Natural killer cell (primary cell): ENCODE data around the gene ANK3. TPM values are rescaled to one million over a fixed set of nuclear protein-coding genes. Genes with fewer than 3 reads are reported as not detected.

Experiments used
- ATAC-seq, 3 donors: fragments of 150-1000 bp in 2 of 3; fragments of 200-7000 bp in 1 of 3; cut with Tn5 transposase; 1 replicate in 1 of 3; 2 replicates in 2 of 3; pipeline ENCODE4 v1.10.0; 2021; ENCODE audit warnings: mild to moderate bottlenecking in 2 of 3, moderate library complexity in 2 of 3
- DNase-seq, 2 donors: peaks; one replicate each; pipeline versions ENCODE4 v3.0.0 to v3.0.0-alpha.2; 2013 to 2021; ENCODE audit warnings: mixed read lengths in 1 of 2
- H3K27ac ChIP-seq: one replicate; pipeline ENCODE4 v1.5.1; 2013; ENCODE audit warnings: mild to moderate bottlenecking, low read length
- H3K27me3 ChIP-seq: one replicate; pipeline ENCODE4 v1.6.1; 2013; ENCODE audit warnings: low read length; ENCODE audit not compliant: control insufficient read depth, insufficient read depth
- H3K36me3 ChIP-seq: one replicate; pipeline ENCODE4 v1.6.1; 2013; ENCODE audit warnings: low read length; ENCODE audit not compliant: control insufficient read depth, insufficient read depth
- H3K4me1 ChIP-seq: one replicate; pipeline ENCODE4 v1.6.1; 2013; ENCODE audit warnings: low read length; ENCODE audit not compliant: control insufficient read depth, insufficient read depth
- H3K4me3 ChIP-seq: one replicate; pipeline ENCODE4 v1.5.1; 2013; ENCODE audit warnings: low read length
- H3K9me3 ChIP-seq: one replicate; pipeline ENCODE4 v1.6.1; 2013; ENCODE audit warnings: low read length; ENCODE audit not compliant: control insufficient read depth, insufficient read depth
- H3K27ac Mint-ChIP-seq, 2 donors: one replicate each; pipeline ENCODE4 v1.8.0; 2022; ENCODE audit warnings: mild to moderate bottlenecking in 2 of 2, mixed read lengths in 2 of 2, moderate library complexity in 1 of 2
- H3K27me3 Mint-ChIP-seq, 2 donors: one replicate each; pipeline ENCODE4 v1.8.0; 2022; ENCODE audit warnings: low read depth in 2 of 2, mixed read lengths in 2 of 2
- H3K36me3 Mint-ChIP-seq: one replicate; pipeline ENCODE4 v1.8.0; 2022; ENCODE audit warnings: mixed read lengths
- H3K4me1 Mint-ChIP-seq, 2 donors: one replicate each; pipeline ENCODE4 v1.8.0; 2022; ENCODE audit warnings: mixed read lengths in 2 of 2
- H3K4me3 Mint-ChIP-seq: one replicate; pipeline ENCODE4 v1.8.0; 2022; ENCODE audit warnings: mild to moderate bottlenecking, moderate library complexity, mixed read lengths
- H3K9me3 Mint-ChIP-seq, 2 donors: one replicate each; pipeline ENCODE4 v1.8.0; 2022; ENCODE audit warnings: mixed read lengths in 2 of 2
- WGBS: methylation state at CpG from one replicate; pipeline ENCODE4 v1.1.7; 2013; ENCODE audit warnings: missing lambda C conversion rate; ENCODE audit not compliant: insufficient coverage; 5-methylcytosine and 5-hydroxymethylcytosine counted together
- intact Hi-C: fragments of 100-400 bp; cut with micrococcal nuclease; formaldehyde crosslinking; loops from one replicate; pipeline ENCODE4 v1.14.2; 2022
- total RNA-seq, 4 donors: library from RNA; stranded (reverse); fragments of 120-200 nt in 1 of 4; gene quantifications; one replicate each; pipeline versions ENCODE4 v1.2.3 to v1.2.4, GENCODE V29; 2013 to 2022
- TF ChIP-seq, protein P1 (sequence below): fragments of 200-600 bp; IDR thresholded peaks from one replicate; pipeline ENCODE4 v1.8.0; 2022; ENCODE audit warnings: antibody characterized with exemption

ANK3 gene
- total RNA-seq, 3 donors from 2014 or later (not counting 1 experiment from before 2014, with no cell fraction given), result 4.4 to 12.9 (median 11.4) TPM

DNA sequence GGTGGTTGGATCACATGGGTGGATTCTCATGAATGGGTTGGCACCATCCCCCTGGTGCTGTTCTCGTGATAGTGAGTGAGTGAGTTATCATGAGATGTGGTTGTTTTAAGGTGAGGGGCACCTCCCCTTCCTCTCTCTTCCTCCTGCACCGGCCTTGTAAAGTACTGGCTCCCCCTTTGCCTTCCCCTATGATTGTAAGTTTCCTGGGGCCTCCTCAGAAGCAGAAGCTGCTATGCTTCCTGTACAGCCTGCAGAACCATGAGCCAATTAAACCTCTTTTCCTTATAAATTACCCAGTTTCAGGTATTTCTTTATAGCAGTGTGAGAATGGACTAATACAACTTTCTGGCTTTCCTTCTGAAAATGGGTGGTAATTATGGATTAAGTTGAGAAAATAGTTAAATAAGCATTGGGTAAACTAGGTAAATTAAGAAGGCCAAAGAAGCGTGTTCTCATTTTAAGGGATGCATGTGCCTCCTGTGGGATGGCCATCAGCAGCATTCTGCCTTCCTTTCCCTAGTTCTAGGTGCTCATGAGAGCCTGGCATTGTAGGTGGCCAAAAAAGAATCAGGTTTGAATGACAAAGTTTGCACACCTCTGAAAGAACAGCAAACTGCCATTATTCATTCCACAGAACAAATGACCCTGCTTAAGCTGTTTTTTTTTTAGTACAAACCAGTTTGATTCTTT lies 242.0 kb downstream of the ANK3 start:
- ATAC-seq, result no peak
- whole genome bisulfite sequencing, result 68% methylated on average over 2 of the region's 3 CpGs
- H3K27me3 ChIP-seq, result no peaks in the 10 kb centered on the region
- intact Hi-C loops, result no loop called here
- Mint-ChIP-seq H3K27ac (no peak overlapping the region), H3K27me3 (no peaks in the 10 kb centered on the region), H3K36me3 (no peaks in the 10 kb centered on the region), H3K4me3 (no peak overlapping the region), H3K9me3 (no peaks in the 10 kb centered on the region), H3K4me1 (no peaks in the 10 kb centered on the region)
- no peak overlapping the region for H3K4me3 ChIP-seq
- no peaks in the 10 kb centered on the region for H3K36me3 ChIP-seq
- DNase-seq, result no peak
- TF ChIP-seq, protein P1, sequence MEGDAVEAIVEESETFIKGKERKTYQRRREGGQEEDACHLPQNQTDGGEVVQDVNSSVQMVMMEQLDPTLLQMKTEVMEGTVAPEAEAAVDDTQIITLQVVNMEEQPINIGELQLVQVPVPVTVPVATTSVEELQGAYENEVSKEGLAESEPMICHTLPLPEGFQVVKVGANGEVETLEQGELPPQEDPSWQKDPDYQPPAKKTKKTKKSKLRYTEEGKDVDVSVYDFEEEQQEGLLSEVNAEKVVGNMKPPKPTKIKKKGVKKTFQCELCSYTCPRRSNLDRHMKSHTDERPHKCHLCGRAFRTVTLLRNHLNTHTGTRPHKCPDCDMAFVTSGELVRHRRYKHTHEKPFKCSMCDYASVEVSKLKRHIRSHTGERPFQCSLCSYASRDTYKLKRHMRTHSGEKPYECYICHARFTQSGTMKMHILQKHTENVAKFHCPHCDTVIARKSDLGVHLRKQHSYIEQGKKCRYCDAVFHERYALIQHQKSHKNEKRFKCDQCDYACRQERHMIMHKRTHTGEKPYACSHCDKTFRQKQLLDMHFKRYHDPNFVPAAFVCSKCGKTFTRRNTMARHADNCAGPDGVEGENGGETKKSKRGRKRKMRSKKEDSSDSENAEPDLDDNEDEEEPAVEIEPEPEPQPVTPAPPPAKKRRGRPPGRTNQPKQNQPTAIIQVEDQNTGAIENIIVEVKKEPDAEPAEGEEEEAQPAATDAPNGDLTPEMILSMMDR, result no peak
- H3K9me3 ChIP-seq, result no peaks in the 10 kb centered on the region
- no peak overlapping the region for H3K27ac ChIP-seq
- H3K4me1 ChIP-seq, result no peaks in the 10 kb centered on the region

DNA sequence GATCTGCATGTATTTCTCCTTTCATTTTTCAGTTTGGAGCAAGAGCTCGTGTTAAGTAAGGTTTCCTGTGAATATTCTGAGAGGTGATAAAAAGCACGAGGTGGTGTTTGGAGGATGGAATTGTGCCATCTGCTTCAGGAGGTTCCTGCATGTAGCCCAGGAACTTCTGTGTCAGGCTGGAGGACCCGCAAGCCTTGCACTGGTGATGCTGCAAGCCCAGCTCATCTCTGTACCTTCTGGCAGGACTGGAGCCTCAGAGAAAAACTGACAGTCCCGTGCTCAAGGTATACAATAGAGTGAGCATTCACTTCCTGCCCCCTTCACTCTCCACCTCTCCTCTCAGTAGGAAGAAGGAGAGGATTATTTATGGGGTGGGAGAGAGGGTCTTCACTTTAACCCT lies 242.7 kb downstream of the ANK3 start:
- H3K36me3 ChIP-seq, result no peaks in the 10 kb centered on the region
- TF ChIP-seq, protein P1, result no peak
- H3K9me3 ChIP-seq, result no peaks in the 10 kb centered on the region
- H3K27ac ChIP-seq, result no peak overlapping the region
- H3K4me1 Mint-ChIP-seq, result no peaks in the 10 kb centered on the region
- H3K4me1 ChIP-seq, result no peaks in the 10 kb centered on the region
- no peak for DNase-seq
- ATAC-seq, result no peak
- no peaks in the 10 kb centered on the region for H3K36me3 Mint-ChIP-seq
- intact Hi-C loops, result no loop called here
- H3K27ac Mint-ChIP-seq, result no peak overlapping the region
- H3K27me3 Mint-ChIP-seq, result no peaks in the 10 kb centered on the region
- H3K4me3 ChIP-seq, result no peak overlapping the region
- H3K27me3 ChIP-seq, result no peaks in the 10 kb centered on the region
- H3K4me3 Mint-ChIP-seq, result no peak overlapping the region
- H3K9me3 Mint-ChIP-seq, result no peaks in the 10 kb centered on the region
- 80% methylated on average over 4 of the region's 4 CpGs for WGBS

DNA sequence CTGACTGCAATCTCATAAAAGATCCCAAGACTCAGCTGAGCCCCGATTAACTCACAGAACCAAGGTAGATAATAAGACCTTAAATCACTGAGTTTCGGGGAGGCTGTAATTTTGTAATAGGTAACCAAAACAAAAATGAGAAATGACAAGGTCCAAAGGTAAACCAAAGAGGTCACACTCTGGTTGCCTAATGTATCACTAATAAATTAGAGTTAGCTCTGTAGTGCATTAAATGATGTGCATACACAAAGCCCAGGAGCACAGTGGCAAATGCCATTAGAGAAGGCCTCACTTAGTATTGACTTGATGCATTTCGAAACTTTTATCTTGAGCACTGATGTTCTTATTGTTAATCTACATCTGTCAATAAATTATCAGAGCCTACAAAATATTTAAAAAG lies 245.6 kb downstream of the ANK3 start:
- no peaks in the 10 kb centered on the region for H3K27me3 Mint-ChIP-seq
- WGBS, result 100% methylated on average over 2 of the region's 3 CpGs

More for the DNA sequence above, 245.6 kb downstream of the ANK3 start:
- Mint-ChIP-seq H3K4me1 (no peaks in the 10 kb centered on the region), H3K4me3 (no peak overlapping the region), H3K36me3 (no peaks in the 10 kb centered on the region), H3K9me3 (no peaks in the 10 kb centered on the region), H3K27ac (no peak overlapping the region)
- no peaks in the 10 kb centered on the region for H3K27me3 ChIP-seq
- intact Hi-C loops, result no loop called here
- DNase-seq (no peak), ATAC-seq (no peak)
- no peak overlapping the region for H3K27ac ChIP-seq
- TF ChIP-seq, protein P1, result no peak
- no peaks in the 10 kb centered on the region for H3K9me3 ChIP-seq
- H3K4me1 ChIP-seq, result no peaks in the 10 kb centered on the region
- no peaks in the 10 kb centered on the region for H3K36me3 ChIP-seq
- no peak overlapping the region for H3K4me3 ChIP-seq
